GM21786 (cell line): ENCODE results near the gene PRKN.

Experiments used
- ATAC-seq: cut with Tn5 transposase; IDR thresholded peaks from one replicate; pipeline ENCODE4 v1.9.1; 2021; ENCODE audit not compliant: unreplicated experiment

PRKN gene

GRCh38 chr6:162005372-162005771, 722.2 kb downstream of the PRKN start:
- no peak for ATAC-seq

- ATAC-seq: no peak
These were observed 730.8 kb downstream of the PRKN start for GRCh38 chr6:161996783-161997182.

- no peak for ATAC-seq
These were observed 741.6 kb downstream of the PRKN start for GRCh38 chr6:161985876-161986423.

GRCh38 chr6:161984713-161985112, 742.9 kb downstream of the PRKN start:
- no peak for ATAC-seq

GRCh38 chr6:161976553-161976952, 751.0 kb downstream of the PRKN start:
- no peak for ATAC-seq

GRCh38 chr6:161973064-161973463, 754.5 kb downstream of the PRKN start:
- no peak for ATAC-seq

- no peak for ATAC-seq
These were observed 756.5 kb downstream of the PRKN start for GRCh38 chr6:161971043-161971442.

GRCh38 chr6:161963634-161964234, 763.8 kb downstream of the PRKN start:
- no peak for ATAC-seq

GRCh38 chr6:161963181-161963580, 764.4 kb downstream of the PRKN start:
- no peak for ATAC-seq

- ATAC-seq: no peak
These were observed 765.8 kb downstream of the PRKN start for GRCh38 chr6:161961796-161962195.

GRCh38 chr6:161961046-161961445, 766.5 kb downstream of the PRKN start:
- ATAC-seq: no peak

GRCh38 chr6:161959072-161959471, 768.5 kb downstream of the PRKN start:
- ATAC-seq: no peak

GRCh38 chr6:161956082-161956481, 771.5 kb downstream of the PRKN start:
- ATAC-seq: no peak

- ATAC-seq: no peak
These were observed 772.8 kb downstream of the PRKN start for GRCh38 chr6:161954699-161955276.

GRCh38 chr6:161954077-161954476, 773.5 kb downstream of the PRKN start:
- no peak for ATAC-seq

GRCh38 chr6:161951126-161951525, 776.4 kb downstream of the PRKN start:
- ATAC-seq: no peak

GRCh38 chr6:161949531-161949930, 778.0 kb downstream of the PRKN start:
- no peak for ATAC-seq

GRCh38 chr6:161948462-161948861, 779.1 kb downstream of the PRKN start:
- no peak for ATAC-seq

- ATAC-seq: no peak
These were observed 780.2 kb downstream of the PRKN start for GRCh38 chr6:161947371-161947770.

- ATAC-seq: no peak
These were observed 781.1 kb downstream of the PRKN start for GRCh38 chr6:161946461-161946860.

GRCh38 chr6:161943561-161943960, 784.0 kb downstream of the PRKN start:
- no peak for ATAC-seq

- no peak for ATAC-seq
These were observed 786.0 kb downstream of the PRKN start for GRCh38 chr6:161941565-161941964.

- ATAC-seq: no peak
These were observed 787.0 kb downstream of the PRKN start for GRCh38 chr6:161940519-161940918.
